HCT116 (cell line): ENCODE results near the gene FSHR. TPM values are rescaled to one million over a fixed set of nuclear protein-coding genes. Genes with fewer than 3 reads are reported as not detected.

Experiments used
- ATAC-seq: fragments of 200-7000 bp; cut with Tn5 transposase; 2 replicates; pipeline ENCODE4 v1.9.1; 2020; ENCODE audit warnings: mild to moderate bottlenecking, moderate library complexity
- BruUV-seq: library from RNA; stranded (reverse); fragments of 400-500 nt; replicated peaks from 2 replicates; lab custom pipeline; 2021; lab: Mats Ljungman, UMichigan
- CTCF ChIA-PET: fragments of 300-600 bp; sonication (Branson Sonifier 250); formaldehyde crosslinking; loops from one replicate; lab custom pipeline; 2021; ENCODE audit warnings: antibody characterized with exemption; lab: Charles Lee
- POLR2A ChIA-PET: fragments of 300-600, 350-600 bp; sonication (Branson Sonifier 250); formaldehyde crosslinking; loops from one replicate; lab custom pipeline; 2021; ENCODE audit warnings: antibody characterized with exemption; lab: Charles Lee
- RAD21 ChIA-PET, 2 experiments: fragments of 300-600 bp; sonication (Branson Sonifier 250); formaldehyde crosslinking; loops; one replicate each; lab custom pipeline; 2023; ENCODE audit warnings: low total read pairs in 2 of 2; ENCODE audit not compliant: uncharacterized antibody in 2 of 2, unreplicated experiment in 2 of 2, low non-redundant PET in 1 of 2; lab: Charles Lee
- DNase-seq: peaks from one replicate; pipeline ENCODE4 v3.0.0-alpha.2; 2010; ENCODE audit warnings: low read depth, low spot score
- H2AFZ ChIP-seq: fragments of 200-600 bp; shearing (Covaris generic), sonication (generic); 2 replicates; pipeline ENCODE4 v1.6.1; 2017; ENCODE audit warnings: low read depth, mixed run types, mixed read lengths, antibody characterized with exemption, low read length; ENCODE audit not compliant: poor library complexity, severe bottlenecking
- H3K27ac ChIP-seq: 2 replicates; pipeline ENCODE4 v1.5.1; 2012; ENCODE audit warnings: low read depth, low read length
- H3K27me3 ChIP-seq: fragments of 200-600 bp; sonication (generic); 2 replicates; pipeline ENCODE4 v1.6.1; 2016; ENCODE audit warnings: mixed run types, low read length, mixed read lengths; ENCODE audit not compliant: insufficient read depth
- H3K36me3 ChIP-seq, 2 experiments: fragments of 200-500 bp in 1 of 2; fragments of 200-600 bp in 1 of 2; sonication (Bioruptor generic) in 1 of 2; sonication (generic) in 1 of 2; 2 replicates each; pipeline versions ENCODE4 v1.5.1 to v1.6.1; 2014 to 2016; ENCODE audit warnings: low read length in 2 of 2, inconsistent platforms in 1 of 2, mixed read lengths in 1 of 2, mixed run types in 1 of 2; ENCODE audit not compliant: insufficient read depth in 2 of 2, control insufficient read depth in 1 of 2
- H3K4me1 ChIP-seq, 2 experiments: fragments of 200-600 bp in 1 of 2; sonication (generic) in 1 of 2; 2 replicates each; pipeline versions ENCODE4 v1.5.1 to v1.6.1; 2012 to 2017; ENCODE audit warnings: low read length in 2 of 2, inconsistent platforms in 1 of 2, mild to moderate bottlenecking in 1 of 2, mixed read lengths in 1 of 2, mixed run types in 1 of 2, moderate library complexity in 1 of 2; ENCODE audit not compliant: insufficient read depth in 2 of 2, control insufficient read depth in 1 of 2
- H3K4me2 ChIP-seq: fragments of 200-600 bp; sonication (generic); 2 replicates; pipeline ENCODE4 v1.6.1; 2017; ENCODE audit warnings: mixed run types, low read length, mixed read lengths
- H3K4me3 ChIP-seq, 2 experiments: fragments of 200-600 bp in 1 of 2; sonication (generic) in 1 of 2; replicated peaks in 1 of 2; 2 replicates each; pipeline ENCODE4 v1.5.1; 2011 to 2016; ENCODE audit warnings: low read length in 2 of 2, control low read depth in 1 of 2, low read depth in 1 of 2, mild to moderate bottlenecking in 1 of 2, mixed read lengths in 1 of 2, mixed run types in 1 of 2
- H3K79me2 ChIP-seq: fragments of 200-600 bp; sonication (generic); 2 replicates; pipeline ENCODE4 v1.6.1; 2017; ENCODE audit warnings: mild to moderate bottlenecking, mixed run types, low read length, moderate library complexity, mixed read lengths; ENCODE audit not compliant: insufficient read depth
- H3K9ac ChIP-seq: fragments of 200-600 bp; sonication (generic); 2 replicates; pipeline ENCODE4 v1.6.1; 2016; ENCODE audit warnings: low read length, mixed read lengths
- H3K9me2 ChIP-seq: fragments of 200-600 bp; sonication (generic), shearing (Covaris generic); 2 replicates; pipeline ENCODE4 v1.6.1; 2017; ENCODE audit warnings: mixed run types, mild to moderate bottlenecking, moderate library complexity; ENCODE audit not compliant: insufficient read depth
- H3K9me3 ChIP-seq, 2 experiments: fragments of 200-500 bp in 1 of 2; fragments of 200-600 bp in 1 of 2; sonication (Bioruptor generic) in 1 of 2; sonication (generic) in 1 of 2; 2 replicates each; pipeline ENCODE4 v1.6.1; 2014 to 2017; ENCODE audit warnings: low read length in 2 of 2, mixed read lengths in 2 of 2, inconsistent platforms in 1 of 2, low read depth in 1 of 2, mild to moderate bottlenecking in 1 of 2, mixed run types in 1 of 2, moderate library complexity in 1 of 2; ENCODE audit not compliant: control insufficient read depth in 1 of 2, insufficient read depth in 1 of 2
- H4K20me1 ChIP-seq: fragments of 200-600 bp; sonication (generic), shearing (Covaris generic); 2 replicates; pipeline ENCODE4 v1.6.1; 2017; ENCODE audit warnings: mixed run types, mild to moderate bottlenecking, moderate library complexity; ENCODE audit not compliant: insufficient read depth
- CBX3 ChIP-seq: IDR thresholded peaks from 2 replicates; pipeline ENCODE4 v1.6.1; 2012; ENCODE audit warnings: low read depth
- CTCF ChIP-seq, 3 experiments: fragments of 200-600 bp in 1 of 3; sonication (generic) in 1 of 3; IDR thresholded peaks in 2 of 3; conservative IDR thresholded peaks in 1 of 3; 2 replicates each; pipeline ENCODE4 v1.5.1; 2012 to 2017; ENCODE audit warnings: low read depth in 2 of 3, low read length in 2 of 3, antibody characterized with exemption in 1 of 3, borderline replicate concordance in 1 of 3, control low read depth in 1 of 3, mild to moderate bottlenecking in 1 of 3, mixed read lengths in 1 of 3, mixed run types in 1 of 3, moderate library complexity in 1 of 3; ENCODE audit not compliant: insufficient read depth in 1 of 3
- EZH2 ChIP-seq: fragments of 200-600 bp; sonication (generic); IDR thresholded peaks from 2 replicates; pipeline ENCODE4 v1.6.1; 2017; ENCODE audit warnings: antibody characterized with exemption, mixed run types
- FOSL1 ChIP-seq: IDR thresholded peaks from 2 replicates; pipeline ENCODE4 v1.6.1; 2012; ENCODE audit warnings: low read depth
- JUND ChIP-seq: IDR thresholded peaks from 2 replicates; pipeline ENCODE4 v1.6.1; 2012
- MAX ChIP-seq: IDR thresholded peaks from 2 replicates; pipeline ENCODE4 v1.6.1; 2012
- POLR2A ChIP-seq: IDR thresholded peaks from 2 replicates; pipeline ENCODE4 v1.7.0; 2011; ENCODE audit warnings: borderline replicate concordance; ENCODE audit not compliant: insufficient read depth, insufficient read length; ENCODE audit errors: extremely low read depth
- RAD21 ChIP-seq: IDR thresholded peaks from 2 replicates; pipeline ENCODE4 v1.6.1; 2012; ENCODE audit warnings: low read depth, mild to moderate bottlenecking
- SP1 ChIP-seq: IDR thresholded peaks from 2 replicates; pipeline ENCODE4 v1.6.1; 2012; ENCODE audit warnings: low read depth
- TCF7L2 ChIP-seq: IDR thresholded peaks from 2 replicates; pipeline ENCODE4 v1.7.0; 2011; ENCODE audit warnings: borderline replicate concordance, inconsistent platforms; ENCODE audit not compliant: insufficient read depth, insufficient read length; ENCODE audit errors: extremely low read depth
- YY1 ChIP-seq: IDR thresholded peaks from 2 replicates; pipeline ENCODE4 v1.6.1; 2011; ENCODE audit warnings: low read length, low read depth, moderate library complexity, mild to moderate bottlenecking; ENCODE audit not compliant: insufficient replicate concordance; ENCODE audit errors: extremely low read depth
- ZFX ChIP-seq: fragments of 450-650 bp; IDR thresholded peaks from 2 replicates; pipeline ENCODE4 v1.6.1; 2017
- intact Hi-C: fragments of 100-400 bp; cut with micrococcal nuclease; formaldehyde crosslinking; loops from 2 replicates; pipeline ENCODE4 v1.10.0; 2022
- total RNA-seq: library from RNA; stranded (reverse); gene quantifications from one replicate; pipeline ENCODE4 v1.2.1, GENCODE V29; 2021; ENCODE audit not compliant: unreplicated experiment
- TF ChIP-seq, protein P1 (sequence below): IDR thresholded peaks from 2 replicates; pipeline ENCODE4 v1.6.1; 2012
- TF ChIP-seq, protein P2 (sequence below): IDR thresholded peaks from 2 replicates; pipeline ENCODE4 v1.6.1; 2011; ENCODE audit warnings: mild to moderate bottlenecking, low read length, moderate library complexity; ENCODE audit not compliant: insufficient replicate concordance; ENCODE audit errors: extremely low read depth

The FSHR gene
- total RNA-seq, 1 experiment from 2014 or later = not detected

GRCh38 chr2:49123600-49123999 lies 30.7 kb downstream of the FSHR start:
- Histone ChIP-seq H3K9ac (no peak overlapping the region), H3K4me1 (no peaks in the 10 kb centered on the region), H3K27ac (no peak overlapping the region), H3K36me3 (no peaks in the 10 kb centered on the region), H3K79me2 (no peaks in the 10 kb centered on the region), H4K20me1 (no peaks in the 10 kb centered on the region), H2AFZ (no peak overlapping the region), H3K27me3 (no peaks in the 10 kb centered on the region), H3K9me2 (no peaks in the 10 kb centered on the region), H3K4me2 (no peak overlapping the region), H3K4me3 (no peak overlapping the region), H3K9me3 (no peaks in the 10 kb centered on the region; a peak in 1 of 4 replicates)
- ATAC-seq (no peak), DNase-seq (no peak)
- intact Hi-C loops = no loop called here
- ChIA-PET POLR2A (no interaction called here), CTCF (no interaction called here), RAD21 (no interaction called here)
- BruUV-seq = no TSS peak
- no peak for TF ChIP-seq RAD21
- no peak for TF ChIP-seq MAX
- TF ChIP-seq, protein P1, sequence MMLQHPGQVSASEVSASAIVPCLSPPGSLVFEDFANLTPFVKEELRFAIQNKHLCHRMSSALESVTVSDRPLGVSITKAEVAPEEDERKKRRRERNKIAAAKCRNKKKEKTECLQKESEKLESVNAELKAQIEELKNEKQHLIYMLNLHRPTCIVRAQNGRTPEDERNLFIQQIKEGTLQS = no peak
- TF ChIP-seq, protein P2, sequence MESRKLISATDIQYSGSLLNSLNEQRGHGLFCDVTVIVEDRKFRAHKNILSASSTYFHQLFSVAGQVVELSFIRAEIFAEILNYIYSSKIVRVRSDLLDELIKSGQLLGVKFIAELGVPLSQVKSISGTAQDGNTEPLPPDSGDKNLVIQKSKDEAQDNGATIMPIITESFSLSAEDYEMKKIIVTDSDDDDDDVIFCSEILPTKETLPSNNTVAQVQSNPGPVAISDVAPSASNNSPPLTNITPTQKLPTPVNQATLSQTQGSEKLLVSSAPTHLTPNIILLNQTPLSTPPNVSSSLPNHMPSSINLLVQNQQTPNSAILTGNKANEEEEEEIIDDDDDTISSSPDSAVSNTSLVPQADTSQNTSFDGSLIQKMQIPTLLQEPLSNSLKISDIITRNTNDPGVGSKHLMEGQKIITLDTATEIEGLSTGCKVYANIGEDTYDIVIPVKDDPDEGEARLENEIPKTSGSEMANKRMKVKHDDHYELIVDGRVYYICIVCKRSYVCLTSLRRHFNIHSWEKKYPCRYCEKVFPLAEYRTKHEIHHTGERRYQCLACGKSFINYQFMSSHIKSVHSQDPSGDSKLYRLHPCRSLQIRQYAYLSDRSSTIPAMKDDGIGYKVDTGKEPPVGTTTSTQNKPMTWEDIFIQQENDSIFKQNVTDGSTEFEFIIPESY = no peak
- no peak for TF ChIP-seq POLR2A
- no peak for TF ChIP-seq CBX3
- TF ChIP-seq CTCF (IDR thresholded peaks at IDR 0.05 in 2 of 3, conservative IDR thresholded peaks at IDR 0.05 in 1 of 3; ENCODE audit: borderline replicate concordance in 1 of 3, insufficient read depth in 1 of 3, low read depth in 2 of 3, low read length in 2 of 3) = no peak
- no peak for TF ChIP-seq TCF7L2
- TF ChIP-seq JUND = no peak
- TF ChIP-seq SP1 = no peak
- TF ChIP-seq ZFX = no peak
- TF ChIP-seq YY1 = no peak
- TF ChIP-seq FOSL1 = no peak
- TF ChIP-seq EZH2 = no peak
